ENCODE results near the gene TLCD3A. TPM values are rescaled to one million over a fixed set of nuclear protein-coding genes. Genes with fewer than 3 reads are reported as not detected.
A peak's percentile ranks its signal among the peaks of the same experiment; 100 is the strongest.

Gene TLCD3A
- total RNA-seq, 3 donors from 2014 or later (not counting 1 experiment from before 2014, with no cell fraction given): 0.75 to 3.1 (median 1.8) TPM

- H3K4me3 ChIP-seq (ENCODE audit: low read length): no peak overlapping the region
- H3K36me3 ChIP-seq (ENCODE audit: control insufficient read depth, insufficient read depth, low read length): no peaks in the 10 kb centered on the region
- no peaks in the 10 kb centered on the region for H3K36me3 Mint-ChIP-seq
- no peak overlapping the region for H3K27ac ChIP-seq (ENCODE audit: low read length)
- no peaks in the 10 kb centered on the region for H3K9me3 Mint-ChIP-seq
- intact Hi-C loops (cut with micrococcal nuclease): loop anchor here (2.0 kb wide), 1 partner anchor 17 kb away; no protein-coding TSS in a partner anchor
- peak overlapping the region; percentile 94 for H3K4me3 Mint-ChIP-seq
- no peak overlapping the region for H3K27ac Mint-ChIP-seq
- H3K4me1 Mint-ChIP-seq: peaks cover 8 to 19% of the 10 kb centered on the region in 2 donors
- ATAC-seq (no peak), DNase-seq (no peak)
- no peaks in the 10 kb centered on the region for H3K27me3 Mint-ChIP-seq (ENCODE audit: low read depth in 2 of 2)
- TF ChIP-seq, protein P1, sequence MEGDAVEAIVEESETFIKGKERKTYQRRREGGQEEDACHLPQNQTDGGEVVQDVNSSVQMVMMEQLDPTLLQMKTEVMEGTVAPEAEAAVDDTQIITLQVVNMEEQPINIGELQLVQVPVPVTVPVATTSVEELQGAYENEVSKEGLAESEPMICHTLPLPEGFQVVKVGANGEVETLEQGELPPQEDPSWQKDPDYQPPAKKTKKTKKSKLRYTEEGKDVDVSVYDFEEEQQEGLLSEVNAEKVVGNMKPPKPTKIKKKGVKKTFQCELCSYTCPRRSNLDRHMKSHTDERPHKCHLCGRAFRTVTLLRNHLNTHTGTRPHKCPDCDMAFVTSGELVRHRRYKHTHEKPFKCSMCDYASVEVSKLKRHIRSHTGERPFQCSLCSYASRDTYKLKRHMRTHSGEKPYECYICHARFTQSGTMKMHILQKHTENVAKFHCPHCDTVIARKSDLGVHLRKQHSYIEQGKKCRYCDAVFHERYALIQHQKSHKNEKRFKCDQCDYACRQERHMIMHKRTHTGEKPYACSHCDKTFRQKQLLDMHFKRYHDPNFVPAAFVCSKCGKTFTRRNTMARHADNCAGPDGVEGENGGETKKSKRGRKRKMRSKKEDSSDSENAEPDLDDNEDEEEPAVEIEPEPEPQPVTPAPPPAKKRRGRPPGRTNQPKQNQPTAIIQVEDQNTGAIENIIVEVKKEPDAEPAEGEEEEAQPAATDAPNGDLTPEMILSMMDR (IDR thresholded peaks at IDR 0.05): no peak
- no peaks in the 10 kb centered on the region for H3K9me3 ChIP-seq (ENCODE audit: control insufficient read depth, insufficient read depth, low read length)
- no peaks in the 10 kb centered on the region for H3K27me3 ChIP-seq (ENCODE audit: control insufficient read depth, insufficient read depth, low read length)
- H3K4me1 ChIP-seq (ENCODE audit: control insufficient read depth, insufficient read depth, low read length): peaks cover 12% of the 10 kb centered on the region
- WGBS (ENCODE audit: insufficient coverage): 93% methylated on average over 10 of the region's 10 CpGs
Measured at GRCh38 chr17:733743-734142, 1.3 kb downstream of the TLCD3A start.

GRCh38 chr17:737561-738113 lies 5.2 kb downstream of the TLCD3A start:
- Mint-ChIP-seq H3K27ac (no peak overlapping the region), H3K4me3 (no peak overlapping the region), H3K36me3 (no peaks in the 10 kb centered on the region), H3K9me3 (no peaks in the 10 kb centered on the region), H3K27me3 (ENCODE audit: low read depth in 2 of 2) (no peaks in the 10 kb centered on the region), H3K4me1 (peaks cover 8 to 19% of the 10 kb centered on the region in 2 donors)
- 98% methylated on average over 12 of the region's 13 CpGs for WGBS (ENCODE audit: insufficient coverage)
- intact Hi-C loops (cut with micrococcal nuclease): no loop called here
- DNase-seq: no peak
- TF ChIP-seq, protein P1 (IDR thresholded peaks at IDR 0.05): no peak
- Histone ChIP-seq H3K4me1 (ENCODE audit: control insufficient read depth, insufficient read depth, low read length) (peaks cover 6% of the 10 kb centered on the region), H3K27ac (ENCODE audit: low read length) (no peak overlapping the region), H3K9me3 (ENCODE audit: control insufficient read depth, insufficient read depth, low read length) (no peaks in the 10 kb centered on the region), H3K27me3 (ENCODE audit: control insufficient read depth, insufficient read depth, low read length) (no peaks in the 10 kb centered on the region), H3K36me3 (ENCODE audit: control insufficient read depth, insufficient read depth, low read length) (no peaks in the 10 kb centered on the region), H3K4me3 (ENCODE audit: low read length) (no peak overlapping the region)
- no peak for ATAC-seq

DNA sequence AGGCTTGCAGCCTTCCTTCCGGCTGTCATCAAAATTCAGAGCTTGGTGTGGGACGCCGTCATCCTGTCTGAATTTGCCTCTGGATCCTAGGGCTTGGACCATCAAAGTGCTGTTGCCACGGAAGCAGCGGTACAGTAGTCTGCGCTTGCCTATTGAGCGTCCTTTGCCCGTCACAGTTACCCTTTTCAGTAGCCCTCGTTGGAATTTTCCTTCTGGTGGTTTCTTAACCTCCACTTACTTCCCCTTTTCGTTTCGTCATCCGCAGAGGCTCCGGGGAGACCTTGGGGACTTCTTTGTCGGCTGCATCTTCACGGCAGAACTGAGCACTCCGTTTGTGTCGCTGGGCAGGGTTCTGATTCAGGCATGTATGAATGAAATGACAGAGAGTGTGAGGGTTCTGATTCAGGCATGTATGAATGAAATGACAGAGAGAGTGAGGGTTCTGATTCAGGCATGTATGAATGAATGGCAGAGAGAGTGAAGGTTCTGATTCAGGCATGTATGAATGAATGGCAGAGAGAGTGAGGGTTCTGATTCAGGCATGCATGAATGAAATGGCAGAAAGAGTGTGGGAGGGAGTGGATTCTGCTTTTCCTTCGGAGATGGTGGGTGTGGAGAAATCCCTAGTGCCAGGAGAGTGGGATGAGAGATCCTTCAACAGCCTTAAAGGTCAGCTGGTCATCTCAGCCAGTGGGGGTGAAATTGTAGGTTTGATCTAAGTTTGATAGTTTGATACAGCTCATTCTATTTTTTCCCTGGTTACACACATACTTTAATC lies 8.0 kb downstream of the TLCD3A start:
- Mint-ChIP-seq H3K9me3 (no peaks in the 10 kb centered on the region), H3K27ac (peak overlapping the region in 1 of 2 donors; percentile 70), H3K4me3 (no peak overlapping the region), H3K4me1 (peaks cover 0 to 5% of the 10 kb centered on the region in 2 donors), H3K27me3 (ENCODE audit: low read depth in 2 of 2) (no peaks in the 10 kb centered on the region), H3K36me3 (no peaks in the 10 kb centered on the region)
- Histone ChIP-seq H3K27me3 (ENCODE audit: control insufficient read depth, insufficient read depth, low read length) (no peaks in the 10 kb centered on the region), H3K27ac (ENCODE audit: low read length) (peak overlapping the region; percentile 56), H3K36me3 (ENCODE audit: control insufficient read depth, insufficient read depth, low read length) (peaks cover 14% of the 10 kb centered on the region), H3K4me1 (ENCODE audit: control insufficient read depth, insufficient read depth, low read length) (no peaks in the 10 kb centered on the region), H3K9me3 (ENCODE audit: control insufficient read depth, insufficient read depth, low read length) (no peaks in the 10 kb centered on the region), H3K4me3 (ENCODE audit: low read length) (no peak overlapping the region)
- intact Hi-C loops (cut with micrococcal nuclease): no loop called here
- WGBS (ENCODE audit: insufficient coverage): 23% methylated on average over 18 of the region's 18 CpGs
- ATAC-seq (peak; percentile 36 to 61 (median 45)), DNase-seq (peak in 1 of 2 donors; percentile 45)
- TF ChIP-seq, protein P1 (IDR thresholded peaks at IDR 0.05): no peak

Data from natural killer cell (primary cell).